SH-SY5Y (cell line): ENCODE measurements around the gene GLI2.

Experiments
- GATA2 ChIP-seq: IDR thresholded peaks from 2 replicates; pipeline ENCODE4 v1.6.1; 2011; ENCODE audit warnings: mild to moderate bottlenecking, low read depth, low read length
- GATA3 ChIP-seq: IDR thresholded peaks from 2 replicates; pipeline ENCODE4 v1.6.1; 2011; ENCODE audit warnings: low read depth, mild to moderate bottlenecking, low read length, moderate library complexity

GRCh38 chr2:120736624-120737339 is 1.1 kb downstream of the GLI2 start:
- TF ChIP-seq GATA3 = no peak
- no peak for TF ChIP-seq GATA2
